ENCODE measurements around the gene TMEM54.

The TMEM54 gene

GRCh38 chr1:32864375-32865019, 36.7 kb downstream of the TMEM54 start:
- no peak for DNase-seq (ENCODE audit: low spot score)

GRCh38 chr1:32863881-32864245, 37.3 kb downstream of the TMEM54 start:
- DNase-seq (ENCODE audit: low spot score): no peak

DNA sequence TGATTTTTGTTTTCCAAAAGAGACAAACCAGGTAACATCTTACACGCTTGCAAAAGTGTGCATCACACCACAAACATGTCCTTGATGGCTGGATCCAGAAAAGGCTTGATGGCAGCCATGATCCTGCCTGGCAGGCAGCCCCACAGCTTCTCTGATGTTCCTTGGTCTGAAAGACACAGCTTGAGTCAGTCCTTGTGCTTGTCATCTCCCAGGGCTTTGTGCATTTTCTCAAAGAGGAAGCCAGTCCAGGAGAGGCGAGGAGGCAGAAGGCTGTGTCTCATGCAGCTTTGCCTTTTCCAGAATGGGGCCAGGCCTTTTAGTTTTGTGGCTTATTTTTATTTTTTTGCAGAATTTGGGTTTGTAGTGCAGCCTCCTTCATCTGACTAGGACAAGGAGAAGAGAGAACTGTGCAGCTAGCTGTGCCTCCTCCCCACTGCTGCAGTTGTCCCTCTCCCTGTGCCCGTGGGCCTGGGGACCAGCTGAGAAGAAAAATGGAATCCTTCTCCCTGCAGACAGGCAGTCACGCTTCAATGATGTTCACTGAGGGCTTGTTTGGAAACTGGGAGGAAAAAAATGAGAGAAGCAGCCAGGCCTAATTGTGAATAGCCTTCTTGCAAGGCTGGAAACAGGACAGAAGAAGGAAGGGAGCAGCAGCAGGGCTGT, 37.8 kb downstream of the TMEM54 start:
- no peak for DNase-seq (ENCODE audit: low spot score)

DNA sequence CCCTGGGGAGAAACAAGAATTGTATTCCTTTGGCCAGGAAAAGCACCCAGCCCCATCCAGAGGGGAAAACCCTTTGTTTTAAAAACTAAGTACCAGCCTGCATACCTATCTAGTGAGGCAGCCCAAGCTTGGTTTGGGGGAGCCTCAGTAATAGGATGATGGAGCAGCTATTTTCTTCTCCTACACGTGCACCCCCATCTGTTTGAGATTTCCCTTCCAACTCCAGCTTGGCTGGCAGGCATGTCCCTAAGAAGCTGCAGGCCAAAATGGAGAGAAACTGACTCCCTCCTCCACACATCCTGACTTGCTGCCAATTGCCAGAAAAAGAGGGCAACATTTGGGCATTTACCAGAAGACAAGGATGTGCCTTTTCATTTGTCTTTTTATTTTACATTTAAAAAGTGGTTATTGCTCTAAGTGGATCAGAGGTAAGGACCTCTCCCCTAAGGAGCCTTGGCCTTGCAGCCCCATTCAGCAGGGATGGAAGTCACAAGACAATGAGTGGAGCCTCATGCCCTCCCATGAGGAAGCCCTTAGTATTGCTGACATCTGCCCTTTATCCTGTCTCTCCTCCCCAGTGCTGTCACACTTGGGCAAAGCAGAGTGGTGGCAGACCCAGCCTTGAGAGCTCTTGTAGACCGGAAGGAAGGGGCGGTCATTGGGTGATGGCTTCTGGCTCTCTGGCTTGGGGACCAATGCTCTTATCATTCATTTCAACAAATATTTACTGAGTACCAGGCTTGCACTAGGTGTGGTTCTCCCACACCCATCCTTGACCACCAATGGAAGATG, 39.1 kb downstream of the TMEM54 start:
- DNase-seq (ENCODE audit: low spot score): no peak

DNA sequence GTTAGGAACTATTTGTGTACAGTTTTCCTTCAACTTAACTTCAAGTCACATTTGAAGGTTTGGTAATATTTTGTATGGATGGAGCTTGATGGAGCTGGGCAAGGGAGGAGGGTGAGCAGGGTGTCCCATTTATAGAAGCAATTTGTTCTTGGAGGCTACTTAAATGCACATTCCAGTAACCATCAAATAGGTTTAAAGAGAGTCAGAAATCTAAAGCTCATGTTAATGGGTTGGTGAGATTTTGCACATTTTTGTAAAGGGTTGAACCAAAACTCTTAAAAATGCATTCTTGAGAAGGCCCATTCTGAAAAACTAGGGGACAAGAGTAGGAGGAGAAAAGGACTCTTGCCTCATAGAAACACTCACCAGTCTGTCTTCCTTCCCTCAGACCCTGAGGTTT, 40.6 kb downstream of the TMEM54 start:
- DNase-seq (ENCODE audit: low spot score): no peak

GRCh38 chr1:32859915-32860314, 41.3 kb downstream of the TMEM54 start:
- no peak for DNase-seq (ENCODE audit: low spot score)

DNA sequence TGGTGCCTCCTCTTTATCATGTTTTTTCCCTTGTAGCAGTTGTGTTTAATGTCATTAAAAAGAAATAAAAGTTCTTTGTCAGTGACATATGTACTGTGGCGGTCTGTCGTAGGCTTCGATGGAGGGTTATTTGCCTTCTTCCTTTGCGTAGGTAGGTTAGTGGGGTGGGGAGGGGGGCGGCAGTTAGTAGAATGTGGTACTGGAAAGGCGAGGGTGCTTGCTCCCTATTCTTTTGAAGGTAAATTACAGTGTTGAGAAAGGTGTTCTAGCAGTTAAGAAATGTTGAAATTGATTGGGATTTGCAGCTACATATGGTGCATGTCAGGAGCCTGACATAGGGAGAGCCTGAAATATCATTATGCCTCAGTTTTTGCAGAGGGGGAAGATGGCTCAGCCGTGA, 42.4 kb downstream of the TMEM54 start:
- DNase-seq (ENCODE audit: low spot score): no peak

GRCh38 chr1:32858136-32858535, 43.1 kb downstream of the TMEM54 start:
- no peak for DNase-seq (ENCODE audit: low spot score)

- DNase-seq (ENCODE audit: low spot score): no peak
These were observed 45.1 kb downstream of the TMEM54 start for GRCh38 chr1:32855861-32856617.

DNA sequence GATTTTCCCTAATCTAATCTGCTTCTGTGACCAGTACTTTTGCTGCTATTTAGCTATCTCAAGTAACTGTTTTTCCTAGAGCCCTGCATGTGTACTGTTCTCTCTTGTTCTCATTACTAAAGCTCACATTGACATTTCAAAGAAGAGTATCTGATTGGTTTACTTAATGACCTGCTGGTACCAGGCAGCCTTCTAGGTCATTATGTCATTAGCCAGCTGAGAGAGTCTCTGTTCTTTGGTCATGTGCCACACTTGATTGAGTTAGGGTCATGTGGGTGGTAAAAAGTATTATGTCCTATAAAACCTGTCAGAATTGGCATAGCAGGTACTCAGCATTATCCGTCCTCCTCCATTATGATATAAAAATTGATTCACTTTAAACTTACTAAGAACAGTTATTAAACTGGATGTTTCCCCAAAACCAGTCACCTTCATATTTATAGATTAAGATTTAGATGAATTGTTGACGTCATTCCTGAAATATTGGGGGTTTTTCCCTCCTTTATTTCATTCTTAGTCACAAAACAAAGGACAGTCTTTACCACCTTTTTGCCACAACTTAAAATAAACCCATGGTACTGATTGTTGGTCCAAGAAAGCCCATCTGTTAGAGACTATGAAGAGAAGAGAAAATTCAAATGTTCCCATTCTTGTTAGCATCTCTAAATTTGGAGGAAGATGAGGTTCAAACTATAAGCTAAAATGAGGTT, 52.7 kb downstream of the TMEM54 start:
- DNase-seq (ENCODE audit: low spot score): no peak
